A673 (cell line): ENCODE measurements around the gene ADAM11.

Experiments used
- EZH2 ChIP-seq: fragments of 200-600 bp; sonication (generic); IDR thresholded peaks from 2 replicates; pipeline ENCODE4 v1.6.1; 2017; ENCODE audit warnings: borderline replicate concordance, low read depth, mild to moderate bottlenecking, mixed read lengths, antibody characterized with exemption, low read length; ENCODE audit not compliant: poor library complexity, severe bottlenecking
- TF ChIP-seq, protein P1 (sequence below): fragments of 300-800, 200-600 bp; sonication (generic); conservative IDR thresholded peaks from 2 replicates; pipeline ENCODE4 v1.5.1; 2017; ENCODE audit warnings: low read depth, mild to moderate bottlenecking, antibody characterized with exemption, low read length, moderate library complexity, mixed read lengths

- TF ChIP-seq EZH2 = no peak
- TF ChIP-seq, protein P1, sequence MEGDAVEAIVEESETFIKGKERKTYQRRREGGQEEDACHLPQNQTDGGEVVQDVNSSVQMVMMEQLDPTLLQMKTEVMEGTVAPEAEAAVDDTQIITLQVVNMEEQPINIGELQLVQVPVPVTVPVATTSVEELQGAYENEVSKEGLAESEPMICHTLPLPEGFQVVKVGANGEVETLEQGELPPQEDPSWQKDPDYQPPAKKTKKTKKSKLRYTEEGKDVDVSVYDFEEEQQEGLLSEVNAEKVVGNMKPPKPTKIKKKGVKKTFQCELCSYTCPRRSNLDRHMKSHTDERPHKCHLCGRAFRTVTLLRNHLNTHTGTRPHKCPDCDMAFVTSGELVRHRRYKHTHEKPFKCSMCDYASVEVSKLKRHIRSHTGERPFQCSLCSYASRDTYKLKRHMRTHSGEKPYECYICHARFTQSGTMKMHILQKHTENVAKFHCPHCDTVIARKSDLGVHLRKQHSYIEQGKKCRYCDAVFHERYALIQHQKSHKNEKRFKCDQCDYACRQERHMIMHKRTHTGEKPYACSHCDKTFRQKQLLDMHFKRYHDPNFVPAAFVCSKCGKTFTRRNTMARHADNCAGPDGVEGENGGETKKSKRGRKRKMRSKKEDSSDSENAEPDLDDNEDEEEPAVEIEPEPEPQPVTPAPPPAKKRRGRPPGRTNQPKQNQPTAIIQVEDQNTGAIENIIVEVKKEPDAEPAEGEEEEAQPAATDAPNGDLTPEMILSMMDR = no peak
These were observed 69.1 kb downstream of the ADAM11 start for GRCh38 chr17:44827863-44828262.
